Hepatocyte (in vitro differentiated cells): ENCODE results near the gene EDEM1. TPM values are rescaled to one million over a fixed set of nuclear protein-coding genes. Genes with fewer than 3 reads are reported as not detected.

Experiments
- DNase-seq: peaks from one replicate; pipeline ENCODE4 v3.0.0-alpha.2; 2016; ENCODE audit warnings: low spot score
- H2AFZ ChIP-seq: fragments of 200-600 bp; sonication (generic); 2 replicates; pipeline ENCODE4 v1.6.0; 2016; ENCODE audit warnings: antibody characterized with exemption, mild to moderate bottlenecking
- H3K27ac ChIP-seq: fragments of 200-600 bp; sonication (generic); 2 replicates; pipeline ENCODE4 v1.5.1; 2016; ENCODE audit warnings: mild to moderate bottlenecking
- H3K27me3 ChIP-seq: fragments of 200-600 bp; sonication (generic); 2 replicates; pipeline ENCODE4 v1.6.1; 2016
- H3K36me3 ChIP-seq: fragments of 200-600 bp; sonication (generic); replicated peaks from 2 replicates; pipeline ENCODE4 v1.5.1; 2016; ENCODE audit warnings: low read depth; ENCODE audit not compliant: insufficient read depth
- H3K4me1 ChIP-seq: fragments of 200-600 bp; sonication (generic); 2 replicates; pipeline ENCODE4 v1.5.1; 2016; ENCODE audit warnings: mild to moderate bottlenecking, moderate library complexity; ENCODE audit not compliant: insufficient read depth
- H3K4me2 ChIP-seq: fragments of 200-600 bp; sonication (generic); 2 replicates; pipeline ENCODE4 v1.6.0; 2016
- H3K4me3 ChIP-seq: fragments of 200-600 bp; sonication (generic); 2 replicates; pipeline ENCODE4 v1.5.1; 2016; ENCODE audit warnings: mild to moderate bottlenecking
- H3K79me2 ChIP-seq: fragments of 200-600 bp; sonication (generic); 2 replicates; pipeline ENCODE4 v1.6.0; 2017; ENCODE audit warnings: mild to moderate bottlenecking
- H3K9me2 ChIP-seq: fragments of 200-600 bp; sonication (generic); replicated peaks from 2 replicates; pipeline ENCODE4 v1.6.0; 2017; ENCODE audit warnings: mild to moderate bottlenecking; ENCODE audit not compliant: insufficient read depth
- H3K9me3 ChIP-seq: fragments of 200-600 bp; sonication (generic); 2 replicates; pipeline ENCODE4 v1.5.1; 2016; ENCODE audit warnings: low read depth, mild to moderate bottlenecking
- H4K20me1 ChIP-seq: fragments of 200-600 bp; sonication (generic); 2 replicates; pipeline ENCODE4 v1.6.0; 2016; ENCODE audit warnings: mild to moderate bottlenecking; ENCODE audit not compliant: insufficient read depth, poor library complexity, severe bottlenecking
- EZH2 ChIP-seq: fragments of 200-600 bp; sonication (generic); IDR thresholded peaks from 2 replicates; pipeline ENCODE4 v1.6.1; 2016; ENCODE audit warnings: antibody characterized with exemption, mild to moderate bottlenecking, borderline replicate concordance
- EZH2phosphoT487 ChIP-seq: fragments of 200-600 bp; sonication (generic); IDR thresholded peaks from one replicate; pipeline ENCODE4 v1.6.1; 2018; ENCODE audit warnings: antibody characterized with exemption, mild to moderate bottlenecking, low read depth, moderate library complexity; ENCODE audit not compliant: unreplicated experiment, severe bottlenecking
- WGBS: methylation state at CpG from one replicate; pipeline ENCODE4 v1.1.6; 2016; ENCODE audit warnings: low lambda C conversion rate; ENCODE audit errors: missing lambda C conversion rate; 5-methylcytosine and 5-hydroxymethylcytosine counted together
- polyA plus RNA-seq: library from polyadenylated mRNA; unstranded; fragments of >200 nt; fragmentation: Nextera tagmentation; extraction: Ambion mirVana; gene quantifications from 2 replicates; pipeline ENCODE4 v1.2.1, GENCODE V29; 2016
- total RNA-seq: library from RNA; depleted of rRNA; stranded (reverse); fragments of >200 nt; gene quantifications from 2 replicates; pipeline ENCODE4 v1.2.3, GENCODE V29; 2014
- TF ChIP-seq, protein P1 (sequence below): fragments of 200-600 bp; sonication (generic); IDR thresholded peaks from 2 replicates; pipeline ENCODE4 v1.5.1; 2016; ENCODE audit warnings: antibody characterized with exemption, mild to moderate bottlenecking; ENCODE audit not compliant: poor library complexity

Gene EDEM1
- total and polyA plus RNA-seq, 2 experiments from 2014 or later: 18.5 to 58.3 TPM

DNA sequence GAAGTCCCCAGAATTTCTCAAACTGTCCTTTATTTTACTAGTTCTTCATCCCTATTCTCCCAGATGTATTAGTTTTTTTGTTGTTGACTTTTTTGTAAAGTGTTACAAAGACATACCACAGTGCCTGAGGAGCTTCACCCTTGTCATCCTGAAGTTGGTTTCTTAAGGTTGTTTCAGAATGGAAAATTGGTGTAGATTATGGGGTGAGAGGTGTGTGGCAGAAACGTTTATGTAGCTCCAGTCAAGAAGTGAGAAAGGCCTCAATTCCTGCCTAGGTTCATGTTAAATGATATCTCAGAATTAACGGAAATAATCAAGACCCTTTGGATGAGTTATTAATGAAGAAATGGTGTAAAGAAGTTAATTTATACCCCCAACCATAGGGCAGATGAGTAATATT, 6.8 kb downstream of the EDEM1 start:
- H3K4me1 ChIP-seq: peaks cover 32% of the 10 kb centered on the region
- H3K9me3 ChIP-seq: no peaks in the 10 kb centered on the region
- DNase-seq: no peak
- TF ChIP-seq, protein P1, sequence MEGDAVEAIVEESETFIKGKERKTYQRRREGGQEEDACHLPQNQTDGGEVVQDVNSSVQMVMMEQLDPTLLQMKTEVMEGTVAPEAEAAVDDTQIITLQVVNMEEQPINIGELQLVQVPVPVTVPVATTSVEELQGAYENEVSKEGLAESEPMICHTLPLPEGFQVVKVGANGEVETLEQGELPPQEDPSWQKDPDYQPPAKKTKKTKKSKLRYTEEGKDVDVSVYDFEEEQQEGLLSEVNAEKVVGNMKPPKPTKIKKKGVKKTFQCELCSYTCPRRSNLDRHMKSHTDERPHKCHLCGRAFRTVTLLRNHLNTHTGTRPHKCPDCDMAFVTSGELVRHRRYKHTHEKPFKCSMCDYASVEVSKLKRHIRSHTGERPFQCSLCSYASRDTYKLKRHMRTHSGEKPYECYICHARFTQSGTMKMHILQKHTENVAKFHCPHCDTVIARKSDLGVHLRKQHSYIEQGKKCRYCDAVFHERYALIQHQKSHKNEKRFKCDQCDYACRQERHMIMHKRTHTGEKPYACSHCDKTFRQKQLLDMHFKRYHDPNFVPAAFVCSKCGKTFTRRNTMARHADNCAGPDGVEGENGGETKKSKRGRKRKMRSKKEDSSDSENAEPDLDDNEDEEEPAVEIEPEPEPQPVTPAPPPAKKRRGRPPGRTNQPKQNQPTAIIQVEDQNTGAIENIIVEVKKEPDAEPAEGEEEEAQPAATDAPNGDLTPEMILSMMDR: no peak
- TF ChIP-seq EZH2phosphoT487: no peak
- no peak for TF ChIP-seq EZH2
- H3K27me3 ChIP-seq: no peaks in the 10 kb centered on the region
- no peaks in the 10 kb centered on the region for H3K36me3 ChIP-seq
- peak overlapping the region; percentile 80 for H3K27ac ChIP-seq
- no peaks in the 10 kb centered on the region for H4K20me1 ChIP-seq
- no peak overlapping the region for H3K4me2 ChIP-seq
- 83% methylated on average over 2 of the region's 2 CpGs for WGBS
- no peaks in the 10 kb centered on the region for H3K9me2 ChIP-seq
- peaks cover 83% of the 10 kb centered on the region for H3K79me2 ChIP-seq
- no peak overlapping the region for H2AFZ ChIP-seq
- H3K4me3 ChIP-seq: no peak overlapping the region

- Histone ChIP-seq H3K9me3 (no peaks in the 10 kb centered on the region), H3K36me3 (no peaks in the 10 kb centered on the region), H3K27me3 (no peaks in the 10 kb centered on the region), H3K4me1 (peaks cover 29% of the 10 kb centered on the region), H3K27ac (peak overlapping the region; percentile 80), H3K79me2 (peaks cover 83% of the 10 kb centered on the region), H3K4me2 (no peak overlapping the region), H2AFZ (no peak overlapping the region), H3K9me2 (no peaks in the 10 kb centered on the region), H4K20me1 (no peaks in the 10 kb centered on the region), H3K4me3 (no peak overlapping the region)
- TF ChIP-seq, protein P1: no peak
- TF ChIP-seq EZH2phosphoT487 (no peak), EZH2 (no peak)
- WGBS: 67% methylated on average over 2 of the region's 2 CpGs
- DNase-seq: peak; percentile 77
Measured at GRCh38 chr3:5194801-5195509, 7.4 kb downstream of the EDEM1 start.

DNA sequence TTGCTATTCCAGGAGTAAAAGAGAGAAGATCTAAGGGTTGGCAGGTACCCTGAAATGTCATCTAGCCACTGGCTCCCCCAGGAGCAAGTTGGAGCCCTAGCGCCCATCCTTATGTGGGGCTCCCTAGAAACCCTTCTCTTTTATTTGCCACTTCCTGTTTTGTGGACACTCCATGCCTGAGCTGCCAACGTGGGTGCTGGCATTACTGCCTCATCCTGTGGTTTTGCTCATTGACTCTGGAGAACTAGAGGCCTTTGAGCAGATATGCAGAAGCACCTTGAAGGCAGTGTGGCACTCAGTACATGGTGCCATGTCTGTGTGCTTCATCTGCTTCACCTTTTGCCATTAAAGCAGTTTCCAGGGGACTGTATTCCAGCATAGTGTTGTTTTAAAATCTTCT, 8.1 kb downstream of the EDEM1 start:
- H3K4me3 ChIP-seq: no peak overlapping the region
- peaks cover 26% of the 10 kb centered on the region for H3K4me1 ChIP-seq
- no peak for DNase-seq
- 86% methylated on average over 2 of the region's 2 CpGs for WGBS
- H3K79me2 ChIP-seq: peaks cover 83% of the 10 kb centered on the region
- TF ChIP-seq, protein P1: no peak
- TF ChIP-seq EZH2phosphoT487 (no peak), EZH2 (no peak)
- H3K36me3 ChIP-seq: no peaks in the 10 kb centered on the region
- H3K9me2 ChIP-seq: no peaks in the 10 kb centered on the region
- H3K4me2 ChIP-seq: no peak overlapping the region
- no peaks in the 10 kb centered on the region for H3K27me3 ChIP-seq
- H3K9me3 ChIP-seq: no peaks in the 10 kb centered on the region
- no peak overlapping the region for H2AFZ ChIP-seq
- H3K27ac ChIP-seq: peak overlapping the region; percentile 80
- H4K20me1 ChIP-seq: no peaks in the 10 kb centered on the region

DNA sequence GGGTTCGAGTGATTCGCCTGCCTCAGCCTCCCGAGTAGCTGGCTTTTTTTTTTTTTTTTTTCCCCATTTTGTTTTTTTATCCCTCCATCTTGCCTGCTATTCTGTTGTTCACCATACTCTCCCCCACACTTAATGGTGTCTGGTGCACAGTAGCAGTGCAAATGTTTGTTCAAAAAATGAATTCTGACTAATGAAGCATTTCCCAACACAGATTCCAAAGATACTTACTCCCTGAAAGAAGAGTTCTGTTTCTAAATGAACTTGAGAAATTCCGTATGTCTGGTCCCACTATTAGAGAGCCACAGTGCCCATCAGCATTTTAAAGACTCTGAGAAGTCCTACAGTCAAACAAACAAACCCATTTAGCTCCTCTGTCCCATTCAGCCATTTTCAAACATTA, 9.5 kb downstream of the EDEM1 start:
- Histone ChIP-seq H3K79me2 (peaks cover 74% of the 10 kb centered on the region), H4K20me1 (no peaks in the 10 kb centered on the region), H3K9me3 (no peaks in the 10 kb centered on the region), H3K9me2 (no peaks in the 10 kb centered on the region), H2AFZ (no peak overlapping the region), H3K27ac (peak overlapping the region; percentile 80), H3K36me3 (no peaks in the 10 kb centered on the region), H3K4me2 (peak overlapping the region; percentile 62), H3K4me1 (peaks cover 25% of the 10 kb centered on the region), H3K27me3 (no peaks in the 10 kb centered on the region), H3K4me3 (no peak overlapping the region)
- TF ChIP-seq, protein P1: no peak
- no peak for TF ChIP-seq EZH2phosphoT487
- no peak for TF ChIP-seq EZH2
- WGBS: 85% methylated on average over 4 of the region's 4 CpGs
- no peak for DNase-seq
